DMS53 treated with DMSO at 0.1 percent for 48 hours (cell line): ENCODE results near the gene ASCC1.

Source experiments
- DNase-seq: peaks from one replicate; lab custom pipeline; 2025; ENCODE audit not compliant: unreplicated experiment; lab: John Stamatoyannopoulos, UW

ASCC1 gene

DNA sequence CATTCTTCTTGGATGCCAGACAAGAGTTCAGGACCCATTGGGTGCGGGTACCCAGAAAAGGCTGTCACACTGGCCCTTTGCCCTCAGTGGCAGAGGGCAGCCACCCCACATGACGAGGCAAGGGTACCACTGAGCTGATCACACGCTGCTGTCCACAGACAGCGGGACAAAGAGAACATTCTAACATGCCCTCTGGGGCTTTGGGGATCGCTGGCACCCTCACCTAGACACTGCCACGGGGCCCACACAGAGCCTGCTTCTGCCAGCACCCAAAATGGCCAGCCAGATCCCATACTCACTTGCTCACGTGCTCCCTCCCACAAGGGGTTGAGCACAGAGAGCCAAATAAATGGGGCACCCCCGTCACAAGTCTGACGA, 111.0 kb downstream of the ASCC1 start:
- no peak for DNase-seq

DNA sequence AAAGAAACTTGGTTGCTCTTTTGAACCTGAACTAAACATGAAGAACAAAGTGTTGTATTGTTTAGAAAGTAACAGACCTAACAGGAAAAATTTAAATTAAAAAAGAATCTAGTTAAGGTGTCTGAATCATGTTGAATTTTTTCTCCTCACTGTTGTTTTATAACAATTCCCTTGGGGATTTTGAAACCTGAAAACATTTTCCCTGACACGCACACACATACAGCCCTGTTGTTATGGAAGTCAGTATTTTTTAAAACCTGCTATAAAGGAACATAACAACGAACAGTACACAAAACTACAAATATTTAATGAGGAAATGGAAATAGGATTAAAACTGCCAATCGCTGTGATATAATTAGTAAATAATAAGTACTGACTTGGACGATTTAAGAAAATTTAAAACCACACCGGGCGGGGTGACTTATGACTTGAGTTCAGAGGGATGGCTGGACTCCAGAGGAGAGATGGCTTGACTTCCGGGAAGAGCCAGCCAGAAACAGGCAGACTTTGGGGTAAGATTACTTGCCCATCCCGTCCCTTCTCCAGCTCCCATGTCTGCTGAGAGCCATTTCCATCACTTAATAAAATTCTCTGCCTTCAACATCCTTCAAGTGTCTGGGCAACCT, 111.5 kb downstream of the ASCC1 start:
- no peak for DNase-seq

DNA sequence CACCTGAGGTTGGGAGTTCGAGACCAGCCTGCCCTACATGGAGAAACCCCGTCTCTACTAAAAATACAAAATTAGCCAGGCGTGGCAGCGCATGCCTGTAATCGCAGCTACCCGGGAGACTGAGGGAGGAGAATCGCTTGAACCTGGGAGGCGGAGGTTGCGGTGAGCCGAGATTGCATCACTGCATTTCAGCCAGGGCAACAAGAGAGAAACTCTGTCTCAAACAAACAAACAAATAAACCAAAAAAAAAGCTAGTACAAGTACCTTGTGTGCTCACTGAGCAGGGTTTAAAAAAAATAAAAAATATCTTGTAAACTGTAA, 116.5 kb downstream of the ASCC1 start:
- no peak for DNase-seq

DNA sequence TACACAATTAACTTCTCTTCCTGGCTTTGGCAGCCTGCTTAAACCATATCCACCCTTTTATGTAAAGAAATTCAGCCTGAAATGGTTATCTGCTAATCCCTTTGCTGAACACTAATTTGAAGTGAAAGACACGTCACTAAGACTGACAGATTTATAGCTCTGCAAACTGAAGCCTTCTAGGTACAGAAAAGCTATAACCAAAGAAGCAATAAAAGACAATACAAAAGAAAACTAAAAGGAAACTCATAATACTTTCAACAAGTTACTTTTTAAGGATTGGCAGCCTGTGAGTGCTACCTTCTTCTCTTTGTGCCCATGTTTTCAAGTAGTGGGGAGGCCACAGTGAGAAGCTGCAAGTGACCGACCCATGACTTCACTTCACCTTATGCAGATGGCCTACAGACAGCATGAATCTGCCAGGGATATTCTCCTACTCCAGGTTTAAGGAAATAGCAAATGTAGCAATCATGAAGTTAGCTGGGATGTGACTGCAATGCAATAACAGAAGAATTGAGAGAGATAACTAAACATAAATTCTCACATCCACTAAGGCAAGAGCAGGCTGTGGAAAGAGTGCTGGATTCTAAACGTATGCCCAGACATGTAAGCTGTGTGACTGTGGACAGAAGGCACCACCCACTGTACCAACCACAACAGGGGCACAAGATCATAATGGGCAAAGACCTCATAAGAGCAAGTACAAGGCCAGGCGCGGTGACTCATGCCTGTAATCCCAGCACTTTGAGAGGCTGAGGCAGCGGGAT, 117.1 kb downstream of the ASCC1 start:
- no peak for DNase-seq

DNA sequence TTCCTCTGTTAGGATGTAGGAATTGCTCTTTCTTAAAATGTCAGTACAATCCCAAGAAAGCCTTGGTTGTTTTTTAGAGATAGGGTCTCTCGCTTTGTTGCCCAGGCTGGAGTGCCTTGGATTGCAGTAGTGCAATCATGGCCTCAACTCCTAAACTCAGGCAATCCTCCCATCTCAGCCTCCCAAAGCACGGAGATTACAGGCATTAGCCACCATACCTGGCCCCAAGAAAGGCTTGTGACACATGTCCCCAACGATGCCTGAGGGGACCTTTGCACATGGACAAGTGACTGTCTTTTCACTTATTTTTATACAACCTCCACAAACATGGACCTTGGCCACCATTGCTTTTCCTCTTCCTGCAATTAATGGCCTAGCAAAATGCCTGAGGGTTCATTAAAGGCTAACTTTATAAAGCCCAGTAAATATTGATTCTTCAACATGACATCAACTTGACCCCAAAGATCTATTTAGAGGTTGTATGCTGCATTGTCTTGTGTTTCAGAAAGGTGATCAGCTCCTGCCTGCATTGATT, 117.7 kb downstream of the ASCC1 start:
- DNase-seq: no peak

DNA sequence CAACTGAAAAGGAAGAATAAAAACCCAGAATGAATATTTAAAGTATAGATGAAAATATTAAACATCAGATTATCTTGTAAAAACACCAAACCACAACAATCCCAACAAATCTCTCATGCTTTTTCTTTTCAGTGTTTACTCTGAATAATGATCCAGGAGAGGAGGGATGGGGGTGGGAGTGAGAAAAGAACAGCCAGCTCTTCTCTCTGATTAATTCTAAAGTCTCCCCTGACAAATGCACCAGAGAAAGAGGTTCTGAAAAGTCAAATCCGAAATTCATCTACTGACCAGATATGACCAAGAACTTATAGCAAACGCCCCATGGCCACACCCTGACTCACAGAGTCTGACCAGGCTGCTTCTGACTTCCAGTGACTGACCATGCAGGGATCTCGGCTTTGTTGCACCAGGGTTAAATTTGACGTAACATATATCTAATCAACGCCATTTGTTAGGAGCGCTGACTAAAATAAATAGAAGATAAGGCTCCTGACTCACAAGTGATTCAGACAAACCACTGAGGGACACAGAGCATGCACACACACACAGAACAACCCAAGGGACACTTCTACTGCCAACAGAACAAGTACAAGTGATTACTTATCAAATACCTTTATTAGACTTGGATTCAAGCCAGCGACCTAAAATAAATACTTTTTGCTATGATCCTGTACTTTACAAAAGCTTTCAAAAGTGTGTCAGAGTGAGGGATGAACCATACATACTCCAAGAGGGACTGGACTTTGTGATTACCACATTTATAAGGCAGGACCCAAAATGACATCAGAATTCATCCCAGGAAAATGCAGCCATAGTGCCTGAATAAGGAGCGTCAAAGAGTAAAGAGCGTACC, 118.4 kb downstream of the ASCC1 start:
- DNase-seq: peak; percentile 46

DNA sequence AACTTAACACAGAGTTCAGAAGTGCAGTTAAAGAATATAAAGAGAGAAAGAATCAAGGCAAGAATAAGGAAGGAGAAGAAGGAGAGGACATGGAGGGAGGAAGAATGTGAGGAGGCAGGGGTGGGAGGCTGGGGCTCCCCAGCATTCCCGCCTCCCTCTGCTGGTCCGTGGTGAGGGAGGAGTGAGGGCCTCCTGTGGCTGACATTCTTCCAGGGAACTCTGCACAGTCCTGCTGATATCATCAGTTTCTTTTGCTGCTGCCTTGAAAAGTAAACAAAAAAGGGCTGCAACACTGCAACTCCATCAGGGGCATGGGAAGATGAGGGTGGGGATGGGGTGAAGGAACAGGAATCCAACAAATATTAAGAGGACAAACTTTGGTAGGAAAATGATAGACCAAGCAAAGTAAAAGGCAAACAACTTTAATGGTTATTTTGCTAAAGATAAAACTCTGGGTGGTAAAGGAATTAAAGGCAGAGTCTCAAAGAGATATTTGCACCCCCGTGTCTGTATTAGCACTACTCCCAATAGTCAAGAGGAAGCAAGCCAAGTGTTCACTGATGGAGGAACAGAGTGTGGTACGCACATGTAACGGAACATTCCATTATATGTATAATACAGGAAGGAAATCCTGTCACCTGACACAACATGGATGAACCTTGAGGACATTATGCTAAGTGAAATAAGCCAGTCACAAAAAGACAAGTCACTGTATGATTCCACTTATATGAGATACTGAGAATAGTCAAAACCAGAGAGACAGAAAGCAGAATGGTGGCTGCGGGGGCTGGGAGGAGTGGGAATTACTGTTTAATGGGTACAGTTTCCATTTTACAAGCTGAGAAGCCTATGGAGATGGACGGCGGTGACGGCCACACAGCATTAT, 119.7 kb downstream of the ASCC1 start:
- DNase-seq: no peak

DNA sequence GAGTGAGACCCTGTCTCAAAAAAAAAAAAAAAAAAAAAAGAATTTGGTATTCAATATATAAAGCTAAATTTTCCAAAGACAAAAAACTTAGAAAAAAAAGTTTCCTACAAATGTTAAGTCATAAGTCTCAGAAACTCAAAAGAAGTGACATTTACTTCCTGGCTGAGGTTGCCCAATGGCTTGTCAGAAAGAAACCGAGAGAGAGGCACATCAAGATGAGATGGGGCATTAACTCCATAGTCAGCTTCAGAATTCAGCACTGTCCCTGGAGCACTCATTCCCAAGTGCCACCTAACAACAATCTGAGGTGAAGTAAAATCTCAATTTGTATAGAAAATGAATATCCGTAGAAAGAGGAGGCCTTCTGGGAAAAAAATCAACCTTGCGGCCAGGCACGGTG, 120.9 kb downstream of the ASCC1 start:
- no peak for DNase-seq

DNA sequence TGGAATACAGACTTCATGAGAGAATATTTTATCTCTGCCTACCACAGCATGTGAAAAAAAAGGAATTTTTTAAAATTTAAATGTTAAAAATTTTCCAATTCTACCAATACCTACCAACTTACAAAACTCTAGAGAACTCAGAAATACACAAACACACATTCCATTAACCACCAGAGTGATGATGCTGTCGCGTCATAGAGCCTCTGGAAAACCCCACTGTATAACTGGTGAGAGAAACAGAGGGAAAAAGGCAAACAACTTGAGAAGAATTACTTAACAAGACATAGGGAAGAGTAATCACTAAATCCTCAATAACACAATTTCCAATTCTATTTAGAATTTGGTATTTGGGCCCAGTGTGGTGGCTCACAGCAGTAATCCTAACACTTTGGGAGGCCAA, 121.5 kb downstream of the ASCC1 start:
- DNase-seq: no peak

DNA sequence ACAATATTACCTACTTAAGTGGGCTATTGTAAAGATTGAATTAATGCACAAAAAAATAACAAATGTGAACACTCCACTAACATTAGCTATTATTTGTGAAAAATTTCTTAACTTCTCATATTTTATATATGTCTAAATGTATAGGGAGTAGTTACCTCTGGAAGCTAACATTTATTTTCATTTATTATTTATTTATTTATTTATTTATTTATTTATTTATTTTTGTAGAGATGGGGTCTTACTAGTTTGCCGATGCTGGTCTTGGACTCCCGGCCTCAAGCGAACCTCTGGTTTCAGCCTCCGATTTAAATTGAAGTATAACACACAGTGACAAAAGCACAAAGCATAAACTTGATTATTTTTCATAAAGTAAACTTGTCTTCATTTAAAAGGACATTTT, 122.6 kb downstream of the ASCC1 start:
- no peak for DNase-seq

DNA sequence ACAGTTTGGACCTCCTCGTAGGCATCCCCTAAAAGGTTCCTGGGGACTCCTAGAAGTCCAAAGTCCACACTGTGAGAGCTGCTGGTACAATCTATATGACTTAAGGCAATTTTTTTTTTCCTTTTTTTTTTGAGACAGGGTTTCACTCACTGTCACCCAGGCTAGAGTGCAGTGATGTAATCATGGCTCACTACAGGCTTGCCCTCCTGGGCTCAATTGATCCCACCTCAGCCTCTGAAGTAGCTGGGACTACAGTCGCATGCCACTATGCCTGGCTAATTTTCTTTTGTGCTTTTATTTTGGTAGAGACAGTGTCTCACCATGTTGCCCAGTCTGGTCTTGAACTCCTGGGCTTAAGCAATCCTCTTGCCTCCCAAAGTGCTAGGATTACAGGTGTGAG, 123.1 kb downstream of the ASCC1 start:
- DNase-seq: no peak

DNA sequence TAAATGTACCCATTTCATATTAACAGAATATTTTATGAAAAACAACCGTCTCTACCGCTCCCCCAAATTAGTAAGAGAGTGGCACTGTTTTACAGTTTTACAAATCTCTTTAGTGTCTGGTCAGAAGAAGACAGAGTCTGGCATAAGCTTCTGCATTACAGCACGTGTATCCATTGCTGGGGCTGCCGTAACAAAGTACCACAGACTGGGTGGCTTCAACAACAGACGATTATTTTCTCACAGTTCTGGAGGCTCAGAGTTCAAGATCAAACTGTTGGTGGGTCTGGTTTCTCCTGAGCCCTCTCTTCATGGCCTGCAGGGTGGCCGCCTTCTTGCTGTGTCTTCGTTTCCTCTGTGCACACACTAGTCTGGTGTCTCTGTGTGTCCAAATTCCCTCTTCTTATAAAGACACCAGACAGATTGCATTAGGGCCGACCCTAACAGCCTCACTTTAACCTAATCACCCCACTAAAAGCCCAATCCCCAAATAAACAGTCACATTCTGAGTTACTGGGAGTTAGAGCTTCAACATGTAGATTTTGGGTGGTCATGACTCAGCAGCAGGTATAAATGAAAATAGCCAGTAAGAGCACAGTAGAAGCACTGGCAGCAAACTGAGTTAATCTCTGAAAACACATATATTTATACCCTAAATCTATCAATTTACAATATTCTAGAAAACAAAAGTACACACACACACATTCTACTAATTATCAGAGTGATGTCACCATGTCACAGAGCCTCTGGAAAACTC, 123.7 kb downstream of the ASCC1 start:
- DNase-seq: no peak

DNA sequence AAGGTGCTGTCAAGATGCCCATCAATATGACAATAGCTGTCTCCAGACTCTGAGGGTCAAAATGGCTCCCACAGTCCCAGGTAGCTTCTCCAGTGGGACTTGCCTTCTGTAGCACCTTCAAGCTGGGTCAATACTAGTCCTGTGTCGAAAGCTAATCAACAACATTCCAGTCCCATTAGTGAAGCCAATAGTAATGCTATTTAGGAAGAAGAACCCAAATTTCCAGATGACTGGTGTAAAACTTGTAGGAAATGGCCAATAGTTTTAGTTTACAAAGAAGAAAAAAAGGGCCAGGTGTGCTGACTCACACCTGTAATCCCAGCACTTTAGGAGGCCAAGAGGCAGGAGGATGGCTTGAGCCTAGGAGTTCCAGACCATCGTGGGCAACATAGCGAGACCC, 125.8 kb downstream of the ASCC1 start:
- DNase-seq: no peak

DNA sequence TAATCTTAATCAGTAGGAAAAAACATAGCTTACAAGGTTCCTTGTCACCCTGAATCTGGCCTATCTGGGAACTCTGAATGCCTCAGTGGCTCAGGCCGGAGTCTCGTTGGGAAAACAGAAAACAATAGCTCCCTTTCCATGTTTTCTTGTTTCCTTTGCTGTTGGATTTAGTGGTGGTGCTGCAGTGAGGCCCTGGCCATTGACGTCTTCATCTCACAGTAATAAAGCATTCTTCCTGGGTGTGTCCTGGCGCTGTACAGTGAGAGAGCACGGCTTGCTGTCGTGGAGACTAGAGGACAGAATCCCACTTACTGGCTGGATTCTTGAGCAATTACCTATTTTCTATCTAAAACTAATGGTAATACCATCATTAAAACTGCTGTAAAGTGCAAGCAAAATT, 126.5 kb downstream of the ASCC1 start:
- no peak for DNase-seq

DNA sequence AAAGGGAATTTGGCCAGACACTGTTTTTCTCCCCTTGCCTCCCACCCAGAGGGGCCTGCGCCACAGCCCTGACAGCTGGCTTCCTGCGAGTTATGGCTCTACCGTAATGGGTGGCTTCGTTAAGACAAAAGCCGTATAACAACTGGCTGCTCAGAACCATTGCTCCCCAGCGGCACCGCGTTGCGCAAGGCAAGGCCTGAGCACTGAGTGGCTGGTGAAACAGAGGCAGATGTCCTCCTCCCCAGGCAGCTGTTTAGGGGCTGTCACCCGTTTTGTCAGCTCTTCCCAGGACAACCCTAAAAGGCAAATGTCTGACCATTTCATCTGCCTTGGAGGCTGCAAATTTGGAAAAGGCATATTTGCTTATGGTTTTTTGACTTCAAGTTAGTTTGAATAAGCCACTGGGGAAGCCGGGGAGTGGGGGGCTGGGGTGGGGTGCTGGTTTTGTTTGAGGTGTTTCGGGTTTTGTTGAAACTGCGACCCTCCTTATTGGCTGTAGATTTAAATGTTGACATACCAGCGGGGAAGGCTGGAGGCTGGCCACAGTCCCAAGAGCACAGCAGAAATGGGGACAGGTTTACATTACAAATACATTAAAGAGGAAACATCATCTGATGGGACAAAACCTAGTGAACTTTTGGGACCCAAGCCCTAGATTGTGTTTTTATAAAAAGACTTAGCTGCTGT, 127.0 kb downstream of the ASCC1 start:
- no peak for DNase-seq

DNA sequence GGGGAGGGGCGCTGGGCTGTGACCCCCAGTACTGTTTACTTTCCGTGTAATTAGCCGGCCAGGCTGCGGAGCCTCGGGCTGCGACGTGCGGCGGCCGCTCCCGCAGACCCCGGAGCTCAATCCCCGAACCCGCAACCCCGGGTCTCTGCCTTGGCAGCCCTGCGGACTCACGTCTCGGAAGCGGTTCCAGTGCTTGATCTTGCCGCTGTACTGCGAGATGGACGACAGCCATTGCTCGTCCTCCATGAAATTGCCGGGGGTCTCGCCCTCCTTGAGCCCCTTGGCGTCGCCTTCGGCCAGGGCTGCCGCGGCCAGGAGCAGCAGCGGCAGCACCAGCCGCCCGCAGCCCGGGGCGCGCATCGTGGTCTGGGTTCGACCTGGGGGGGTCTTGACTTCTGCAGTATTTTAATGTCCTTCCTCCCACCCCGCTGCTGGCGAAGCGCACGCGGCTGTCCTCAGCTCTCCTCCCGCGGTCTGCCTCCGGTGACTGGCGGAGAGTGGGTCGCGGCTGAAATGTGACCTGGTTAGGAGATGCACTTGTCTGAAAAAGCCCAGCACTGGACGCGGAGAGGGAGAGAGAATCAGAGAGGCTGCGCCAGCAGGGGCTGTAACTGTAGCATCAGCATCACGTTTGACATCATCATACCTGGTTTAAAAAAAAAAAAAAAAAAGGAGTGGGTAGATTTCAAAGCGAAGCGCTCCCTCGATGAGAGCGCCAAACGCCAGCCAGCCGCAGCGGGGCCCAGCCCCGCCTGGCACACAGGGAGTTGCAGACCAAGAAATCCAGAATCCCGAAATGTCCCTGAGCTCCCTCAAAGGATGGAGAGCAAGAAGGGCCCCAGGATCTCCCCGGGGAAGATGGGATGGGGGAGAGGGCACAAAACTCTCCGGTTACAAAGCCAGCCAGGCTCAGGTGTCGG, 127.8 kb downstream of the ASCC1 start, which contains the start of gene SPOCK2:
Gene SPOCK2 (minus strand): TSS at position 583 of the 920 bp plus-strand sequence. CDS start 223 bp downstream, at position 360.
- DNase-seq: peak; percentile 20

DNA sequence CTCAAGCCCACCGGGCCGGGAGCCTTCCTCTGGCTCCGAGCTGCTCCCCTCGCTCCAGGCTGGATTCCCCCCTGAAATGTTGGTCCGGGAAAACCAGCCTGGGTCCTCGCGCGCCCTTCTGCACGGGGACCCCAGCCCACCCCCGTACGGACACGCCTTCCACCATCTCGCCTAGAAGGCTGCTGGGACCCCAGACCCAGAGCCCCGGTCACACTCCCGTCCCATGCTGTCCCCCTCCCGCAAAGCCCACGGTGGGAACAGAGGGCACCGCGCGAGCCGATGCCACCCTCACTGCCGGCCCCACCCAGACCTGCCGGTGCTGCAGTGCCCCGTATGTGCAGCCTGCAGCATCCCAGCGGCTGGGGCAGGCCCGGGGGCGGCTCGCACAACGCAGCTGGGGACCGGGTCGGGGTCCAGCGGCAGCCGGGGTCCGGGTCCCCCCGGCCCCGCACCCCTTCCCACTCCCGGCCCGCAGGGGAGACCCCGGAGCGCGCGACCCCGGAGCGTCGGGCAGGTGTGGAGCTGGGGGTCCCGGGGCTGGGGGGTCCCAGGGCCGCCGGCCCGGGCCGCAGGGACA, 128.6 kb downstream of the ASCC1 start:
- DNase-seq: no peak
